H9 (cell line): ENCODE data around the gene RIPK1. TPM values are rescaled to one million over a fixed set of nuclear protein-coding genes. Genes with fewer than 3 reads are reported as not detected.

Experiments
- DNase-seq: peaks from one replicate; pipeline ENCODE4 v3.0.0-alpha.2; 2017
- H2AFZ ChIP-seq: one replicate; pipeline ENCODE4 v1.6.1; 2013; ENCODE audit warnings: mild to moderate bottlenecking, low read length, control low read depth, moderate library complexity
- H2AK5ac ChIP-seq: 2 replicates; pipeline ENCODE4 v1.6.1; 2013; ENCODE audit warnings: low read length, control low read depth, mixed read lengths; ENCODE audit not compliant: insufficient read length
- H2BK120ac ChIP-seq: one replicate; pipeline ENCODE4 v1.6.1; 2013; ENCODE audit warnings: low read depth, mild to moderate bottlenecking, low read length, control low read depth, inconsistent platforms; ENCODE audit not compliant: poor library complexity, severe bottlenecking
- H2BK12ac ChIP-seq: 2 replicates; pipeline ENCODE4 v1.6.1; 2013; ENCODE audit warnings: low read length, control low read depth, mixed read lengths, low read depth; ENCODE audit not compliant: insufficient read length
- H2BK15ac ChIP-seq: 2 replicates; pipeline ENCODE4 v1.6.1; 2013; ENCODE audit warnings: low read depth, low read length, control low read depth
- H2BK20ac ChIP-seq: one replicate; pipeline ENCODE4 v1.6.1; 2013; ENCODE audit warnings: low read depth, mild to moderate bottlenecking, low read length, control low read depth, inconsistent platforms; ENCODE audit not compliant: poor library complexity, severe bottlenecking
- H2BK5ac ChIP-seq: 2 replicates; pipeline ENCODE4 v1.6.1; 2013; ENCODE audit warnings: low read length, control low read depth, mixed read lengths; ENCODE audit not compliant: insufficient read length
- H3K14ac ChIP-seq: 2 replicates; pipeline ENCODE4 v1.6.1; 2013; ENCODE audit warnings: low read length, control low read depth; ENCODE audit not compliant: insufficient read depth
- H3K18ac ChIP-seq: 2 replicates; pipeline ENCODE4 v1.6.1; 2013; ENCODE audit warnings: low read depth, mild to moderate bottlenecking, mixed read lengths, low read length, control low read depth; ENCODE audit not compliant: insufficient read length
- H3K23ac ChIP-seq: 2 replicates; pipeline ENCODE4 v1.6.1; 2013; ENCODE audit warnings: low read length, control low read depth, mixed read lengths, low read depth; ENCODE audit not compliant: insufficient read length
- H3K23me2 ChIP-seq: 2 replicates; pipeline ENCODE4 v1.6.1; 2013; ENCODE audit warnings: low read depth, mild to moderate bottlenecking, mixed read lengths, low read length, control low read depth; ENCODE audit not compliant: insufficient read length, poor library complexity, severe bottlenecking
- H3K27ac ChIP-seq: 2 replicates; pipeline ENCODE4 v1.5.1; 2013; ENCODE audit warnings: low read length, control low read depth, mixed read lengths, low read depth; ENCODE audit not compliant: insufficient read length
- H3K27me3 ChIP-seq: 2 replicates; pipeline ENCODE4 v1.6.1; 2013; ENCODE audit warnings: low read length, control low read depth, inconsistent platforms; ENCODE audit not compliant: insufficient read depth
- H3K4ac ChIP-seq: 2 replicates; pipeline ENCODE4 v1.6.1; 2013; ENCODE audit warnings: low read depth, mild to moderate bottlenecking, control low read depth, inconsistent platforms, low read length, moderate library complexity
- H3K4me1 ChIP-seq: 2 replicates; pipeline ENCODE4 v1.6.1; 2013; ENCODE audit warnings: low read length, control low read depth, inconsistent platforms; ENCODE audit not compliant: insufficient read depth
- H3K4me2 ChIP-seq: 2 replicates; pipeline ENCODE4 v1.6.1; 2013; ENCODE audit warnings: low read length, control low read depth, mixed read lengths; ENCODE audit not compliant: insufficient read length, insufficient read depth
- H3K56ac ChIP-seq: 2 replicates; pipeline ENCODE4 v1.6.1; 2013; ENCODE audit warnings: low read depth, mild to moderate bottlenecking, mixed read lengths, low read length, control low read depth; ENCODE audit not compliant: insufficient read length
- H3K79me1 ChIP-seq: 2 replicates; pipeline ENCODE4 v1.6.1; 2013; ENCODE audit warnings: low read depth, mild to moderate bottlenecking, moderate library complexity, low read length, control low read depth, inconsistent platforms; ENCODE audit not compliant: insufficient read depth, poor library complexity, severe bottlenecking
- H3K79me2 ChIP-seq: 2 replicates; pipeline ENCODE4 v1.6.1; 2013; ENCODE audit warnings: low read length, control low read depth, inconsistent platforms; ENCODE audit not compliant: insufficient read depth
- H3K9ac ChIP-seq: 2 replicates; pipeline ENCODE4 v1.6.1; 2013; ENCODE audit warnings: low read length, control low read depth, mixed read lengths; ENCODE audit not compliant: insufficient read length; ENCODE audit errors: extremely low read depth
- H3K9me3 ChIP-seq: one replicate; pipeline ENCODE4 v1.6.1; 2013; ENCODE audit warnings: low read depth, low read length, inconsistent platforms; ENCODE audit not compliant: control insufficient read depth
- H3T11ph ChIP-seq: one replicate; pipeline ENCODE4 v1.6.1; 2013; ENCODE audit warnings: mild to moderate bottlenecking, low read length, control low read depth, inconsistent platforms
- H4K20me1 ChIP-seq: one replicate; pipeline ENCODE4 v1.6.1; 2013; ENCODE audit not compliant: control insufficient read depth, insufficient read length, insufficient read depth
- H4K5ac ChIP-seq: 2 replicates; pipeline ENCODE4 v1.6.1; 2013; ENCODE audit warnings: low read depth, mild to moderate bottlenecking, mixed read lengths, low read length, control low read depth; ENCODE audit not compliant: insufficient read length
- H4K8ac ChIP-seq: replicated peaks from 2 replicates; pipeline ENCODE4 v1.6.1; 2013; ENCODE audit warnings: low read length, control low read depth, mixed read lengths, low read depth; ENCODE audit not compliant: insufficient read length
- H4K91ac ChIP-seq: 2 replicates; pipeline ENCODE4 v1.6.1; 2013; ENCODE audit warnings: low read depth, mild to moderate bottlenecking, moderate library complexity, mixed read lengths, low read length, control low read depth; ENCODE audit not compliant: insufficient read length
- H3K27ac Mint-ChIP-seq, 3 experiments: 2 replicates in 2 of 3; 3 replicates in 1 of 3; pipeline ENCODE4 v1.8.0; 2020 to 2021; ENCODE audit warnings: mixed read lengths in 3 of 3, mild to moderate bottlenecking in 1 of 3, moderate library complexity in 1 of 3
- H3K27me3 Mint-ChIP-seq: 2 replicates; pipeline ENCODE4 v1.8.0; 2021; ENCODE audit warnings: low read depth, mild to moderate bottlenecking, moderate library complexity, mixed read lengths
- H3K36me3 Mint-ChIP-seq, 3 experiments: 2 replicates in 2 of 3; 3 replicates in 1 of 3; pipeline ENCODE4 v1.8.0; 2020 to 2021; ENCODE audit warnings: low read depth in 3 of 3, mixed read lengths in 3 of 3; ENCODE audit not compliant: insufficient read depth in 1 of 3
- H3K4me1 Mint-ChIP-seq, 2 experiments: 2 replicates each; pipeline ENCODE4 v1.8.0; 2020; ENCODE audit warnings: mixed read lengths in 2 of 2
- H3K4me3 Mint-ChIP-seq, 2 experiments: 2 replicates in 1 of 2; 3 replicates in 1 of 2; pipeline ENCODE4 v1.8.0; 2020 to 2021; ENCODE audit warnings: mild to moderate bottlenecking in 2 of 2, mixed read lengths in 2 of 2, moderate library complexity in 1 of 2
- H3K9me3 Mint-ChIP-seq, 2 experiments: 2 replicates in 1 of 2; 3 replicates in 1 of 2; pipeline ENCODE4 v1.8.0; 2020; ENCODE audit warnings: mild to moderate bottlenecking in 2 of 2, mixed read lengths in 2 of 2, moderate library complexity in 1 of 2
- CTCF ChIP-seq: fragments of 200-600 bp; sonication (generic); conservative IDR thresholded peaks from 3 replicates; pipeline ENCODE4 v1.8.0; 2021; ENCODE audit warnings: antibody characterized with exemption, mild to moderate bottlenecking
- WGBS: extraction: QIAGEN DNeasy Blood & Tissue Kit; methylation state at CpG from one replicate; pipeline ENCODE4 v1.1.7; 2013; ENCODE audit warnings: missing lambda C conversion rate, low lambda C conversion rate, mixed read lengths; ENCODE audit not compliant: insufficient read length; ENCODE audit errors: extremely low coverage; 5-methylcytosine and 5-hydroxymethylcytosine counted together
- total RNA-seq: library from RNA; stranded (reverse); gene quantifications from 2 replicates; pipeline ENCODE4 v1.2.1, GENCODE V29; 2021

The RIPK1 gene
- total RNA-seq, 1 experiment from 2014 or later: 24.6 TPM

DNA sequence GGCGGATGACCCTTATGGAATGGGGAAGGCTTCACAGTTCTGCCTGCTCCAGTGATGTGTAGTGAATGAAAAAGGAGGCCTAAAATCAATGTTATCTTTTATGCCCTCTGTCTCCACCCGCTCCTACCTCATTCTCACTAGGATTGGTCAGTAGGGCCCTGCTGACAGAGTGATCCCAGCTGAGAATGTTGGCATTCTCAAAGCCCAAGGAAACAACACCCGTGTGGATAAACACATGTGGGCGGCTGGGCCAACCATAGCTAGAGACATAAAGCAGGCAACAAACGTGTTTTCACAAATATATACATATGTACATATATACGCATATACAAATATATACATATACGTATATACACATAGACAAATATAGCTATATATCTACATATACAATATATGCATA, 4.5 kb downstream of the RIPK1 start:
- Mint-ChIP-seq H3K4me3 (no peak overlapping the region), H3K36me3 (peaks cover 18 to 35% (median 28%) of the 10 kb centered on the region in 3 experiments), H3K27ac (peak overlapping the region in 2 of 3 experiments; percentile 65 to 84; a peak in 4 of 7 replicates), H3K9me3 (peaks cover 5 to 7% of the 10 kb centered on the region in 2 experiments; a peak in 3 of 5 replicates), H3K4me1 (peaks cover 58% of the 10 kb centered on the region in 2 experiments), H3K27me3 (no peaks in the 10 kb centered on the region)
- no peak overlapping the region for H3K4me2 ChIP-seq
- H4K8ac ChIP-seq: no peak overlapping the region
- no peak overlapping the region for H3K4ac ChIP-seq
- no peak overlapping the region for H3T11ph ChIP-seq
- H4K91ac ChIP-seq: no peak overlapping the region
- peaks cover 3% of the 10 kb centered on the region for H3K79me1 ChIP-seq
- H3K23ac ChIP-seq: no peak overlapping the region
- no peak for TF ChIP-seq CTCF
- H2BK20ac ChIP-seq: no peak overlapping the region
- peaks cover 6% of the 10 kb centered on the region for H3K23me2 ChIP-seq
- H3K9ac ChIP-seq: no peak overlapping the region
- H3K4me1 ChIP-seq: peaks cover 22% of the 10 kb centered on the region; the same call in 1 of the 2 replicates
- no peak overlapping the region for H3K27ac ChIP-seq
- no peaks in the 10 kb centered on the region for H4K20me1 ChIP-seq
- no peak for DNase-seq
- WGBS: no CpG with 5 or more reads among the region's 7 CpGs
- no peak overlapping the region for H4K5ac ChIP-seq
- no peak overlapping the region for H3K56ac ChIP-seq
- no peak overlapping the region for H2BK15ac ChIP-seq
- H3K14ac ChIP-seq: no peak overlapping the region
- H3K18ac ChIP-seq: no peak overlapping the region
- H3K79me2 ChIP-seq: peaks cover 10% of the 10 kb centered on the region; the same call in 1 of the 2 replicates
- no peak overlapping the region for H2BK12ac ChIP-seq
- no peak overlapping the region for H2AK5ac ChIP-seq
- no peak overlapping the region for H2BK120ac ChIP-seq
- H3K9me3 ChIP-seq: no peaks in the 10 kb centered on the region
- H2AFZ ChIP-seq: no peak overlapping the region
- no peak overlapping the region for H2BK5ac ChIP-seq
- H3K27me3 ChIP-seq: no peaks in the 10 kb centered on the region
